ENCODE results near the gene TSPAN14. TPM values are rescaled to one million over a fixed set of nuclear protein-coding genes. Genes with fewer than 3 reads are reported as not detected.

TSPAN14 gene
- total RNA-seq, 3 donors from 2014 or later = 52.8 to 76.8 (median 74.8) TPM

DNA sequence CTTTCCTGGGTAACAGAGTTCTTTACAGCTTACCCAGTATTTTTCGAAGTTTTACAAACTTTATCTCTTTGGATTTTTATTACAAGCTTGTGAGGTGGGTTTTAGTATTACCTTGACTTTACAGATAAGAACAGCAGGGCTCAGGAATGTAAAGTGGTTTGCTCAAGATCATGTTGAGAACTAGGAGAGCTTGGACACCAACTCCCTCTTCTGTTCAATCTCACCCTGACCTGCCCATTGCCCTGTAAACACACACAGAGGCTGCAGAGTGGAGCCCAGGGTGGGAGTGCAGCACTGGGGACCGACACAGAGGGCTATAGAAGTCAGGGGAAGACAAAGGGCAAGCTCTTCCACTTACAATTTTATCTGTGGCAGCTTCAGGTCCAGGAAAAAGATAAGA, 4.6 kb upstream of the TSPAN14 start:
- no peak for DNase-seq (ENCODE audit: low spot score in 2 of 2)
- intact Hi-C loops (cut with DNase I; ENCODE audit: low total_unique reads) = no loop called here
- H3K27ac ChIP-seq = no peak overlapping the region

DNA sequence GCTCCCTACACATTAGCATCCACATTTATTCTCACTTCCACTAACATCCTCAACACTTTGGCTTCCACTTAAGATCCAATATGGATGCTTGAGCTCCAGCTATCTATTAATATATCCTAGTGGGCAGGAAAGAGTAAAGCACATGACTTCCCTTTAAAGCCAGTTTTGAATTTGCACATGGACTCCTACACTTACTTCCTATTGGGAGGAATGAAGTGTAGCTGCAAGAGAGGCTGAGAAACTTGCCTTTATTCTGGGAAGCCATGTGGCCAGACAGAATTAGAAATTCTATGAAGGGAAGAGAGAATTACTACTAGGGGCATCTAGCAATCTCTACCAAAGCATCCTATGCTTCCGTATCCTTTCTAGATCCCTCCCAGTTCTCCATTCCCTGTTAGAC, 3.0 kb upstream of the TSPAN14 start:
- Histone ChIP-seq H3K27ac (peak overlapping the region in 1 of 2 donors; percentile 66), H3K9me3 (no peaks in the 10 kb centered on the region), H3K27me3 (no peaks in the 10 kb centered on the region), H3K4me3 (no peak overlapping the region), H3K36me3 (no peaks in the 10 kb centered on the region), H3K4me1 (peaks cover 0 to 9% of the 10 kb centered on the region in 2 donors)
- intact Hi-C loops (cut with DNase I; ENCODE audit: low total_unique reads) = loop anchor here (5.0 kb wide), 1 partner anchor 44 kb away; the partner anchor contains the start of gene PRXL2A
- no peak for TF ChIP-seq POLR2A (IDR thresholded peaks at IDR 0.05)
- no peak for TF ChIP-seq POLR2AphosphoS5 (IDR thresholded peaks at IDR 0.05)
- TF ChIP-seq, protein P1, sequence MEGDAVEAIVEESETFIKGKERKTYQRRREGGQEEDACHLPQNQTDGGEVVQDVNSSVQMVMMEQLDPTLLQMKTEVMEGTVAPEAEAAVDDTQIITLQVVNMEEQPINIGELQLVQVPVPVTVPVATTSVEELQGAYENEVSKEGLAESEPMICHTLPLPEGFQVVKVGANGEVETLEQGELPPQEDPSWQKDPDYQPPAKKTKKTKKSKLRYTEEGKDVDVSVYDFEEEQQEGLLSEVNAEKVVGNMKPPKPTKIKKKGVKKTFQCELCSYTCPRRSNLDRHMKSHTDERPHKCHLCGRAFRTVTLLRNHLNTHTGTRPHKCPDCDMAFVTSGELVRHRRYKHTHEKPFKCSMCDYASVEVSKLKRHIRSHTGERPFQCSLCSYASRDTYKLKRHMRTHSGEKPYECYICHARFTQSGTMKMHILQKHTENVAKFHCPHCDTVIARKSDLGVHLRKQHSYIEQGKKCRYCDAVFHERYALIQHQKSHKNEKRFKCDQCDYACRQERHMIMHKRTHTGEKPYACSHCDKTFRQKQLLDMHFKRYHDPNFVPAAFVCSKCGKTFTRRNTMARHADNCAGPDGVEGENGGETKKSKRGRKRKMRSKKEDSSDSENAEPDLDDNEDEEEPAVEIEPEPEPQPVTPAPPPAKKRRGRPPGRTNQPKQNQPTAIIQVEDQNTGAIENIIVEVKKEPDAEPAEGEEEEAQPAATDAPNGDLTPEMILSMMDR (IDR thresholded peaks at IDR 0.05) = no peak
- DNase-seq (ENCODE audit: low spot score in 2 of 2) = no peak

More for the DNA sequence above, 4.6 kb upstream of the TSPAN14 start:
- Histone ChIP-seq H3K4me1 (peaks cover 0 to 4% of the 10 kb centered on the region in 2 donors), H3K4me3 (no peak overlapping the region), H3K36me3 (no peaks in the 10 kb centered on the region), H3K27me3 (no peaks in the 10 kb centered on the region), H3K9me3 (no peaks in the 10 kb centered on the region)
- no peak for TF ChIP-seq POLR2AphosphoS5 (IDR thresholded peaks at IDR 0.05)
- TF ChIP-seq, protein P1 (IDR thresholded peaks at IDR 0.05) = no peak
- TF ChIP-seq POLR2A (IDR thresholded peaks at IDR 0.05) = no peak

DNA sequence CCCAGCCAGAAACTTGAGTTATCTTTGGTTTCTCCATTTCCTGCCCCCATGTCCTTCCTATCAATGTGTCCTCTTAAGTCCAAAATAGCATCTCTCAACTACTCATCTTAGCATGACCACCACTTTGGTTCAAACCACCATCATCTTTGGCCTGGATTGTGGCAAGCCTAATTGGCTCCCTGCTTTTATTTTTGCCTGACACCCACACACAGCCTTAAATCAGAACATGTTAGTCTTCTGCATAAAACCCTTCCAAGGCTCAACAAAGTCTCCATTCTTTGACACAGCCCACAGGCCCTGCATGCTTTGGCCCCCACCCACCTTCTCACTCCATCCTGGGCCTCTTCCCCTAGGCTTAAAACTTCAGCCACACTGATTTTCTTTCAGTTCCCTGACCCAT, 2.0 kb upstream of the TSPAN14 start:
- H3K27ac ChIP-seq = peak overlapping the region; percentile 66 to 67
- no peaks in the 10 kb centered on the region for H3K27me3 ChIP-seq
- H3K36me3 ChIP-seq = no peaks in the 10 kb centered on the region
- intact Hi-C loops (cut with DNase I; ENCODE audit: low total_unique reads) = loop anchor here (5.0 kb wide), 1 partner anchor 45 kb away; the partner anchor contains the start of gene PRXL2A
- H3K9me3 ChIP-seq = no peaks in the 10 kb centered on the region
- H3K4me3 ChIP-seq = no peak overlapping the region
- no peak for DNase-seq (ENCODE audit: low spot score in 2 of 2)
- TF ChIP-seq POLR2A (IDR thresholded peaks at IDR 0.05) (no peak), POLR2AphosphoS5 (IDR thresholded peaks at IDR 0.05) (no peak)
- TF ChIP-seq, protein P1 (IDR thresholded peaks at IDR 0.05) = no peak
- H3K4me1 ChIP-seq = peaks cover 0 to 15% of the 10 kb centered on the region in 2 donors

DNA sequence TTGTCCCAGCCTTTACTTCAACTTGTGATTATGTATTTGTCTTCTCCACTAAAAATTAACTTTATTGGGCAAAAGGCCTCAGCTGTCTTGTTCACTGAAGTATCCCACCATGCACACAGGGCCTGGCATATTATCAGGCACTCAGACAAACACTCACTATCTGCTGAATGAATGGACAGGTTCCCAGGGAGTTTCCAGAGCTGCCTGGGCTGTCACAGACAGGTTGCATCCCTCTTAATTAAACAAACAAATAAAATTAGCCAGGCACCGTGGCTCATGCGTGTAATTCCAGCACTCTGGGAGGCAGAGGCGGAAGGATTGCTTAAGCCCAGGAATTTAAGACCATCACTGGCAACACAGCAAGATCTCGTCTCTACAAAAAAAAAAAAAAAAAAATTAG, 1.5 kb upstream of the TSPAN14 start:
- no peaks in the 10 kb centered on the region for H3K36me3 ChIP-seq
- no peak overlapping the region for H3K4me3 ChIP-seq
- intact Hi-C loops (cut with DNase I; ENCODE audit: low total_unique reads) = loop anchor here (5.0 kb wide), 1 partner anchor 45 kb away; the partner anchor contains the start of gene PRXL2A
- no peaks in the 10 kb centered on the region for H3K27me3 ChIP-seq
- H3K9me3 ChIP-seq = no peaks in the 10 kb centered on the region
- H3K27ac ChIP-seq = peak overlapping the region; percentile 66 to 67
- TF ChIP-seq POLR2A (IDR thresholded peaks at IDR 0.05) (no peak), POLR2AphosphoS5 (IDR thresholded peaks at IDR 0.05) (no peak)
- TF ChIP-seq, protein P1 (IDR thresholded peaks at IDR 0.05) = no peak
- no peak for DNase-seq (ENCODE audit: low spot score in 2 of 2)
- peaks cover 0 to 18% of the 10 kb centered on the region in 2 donors for H3K4me1 ChIP-seq

DNA sequence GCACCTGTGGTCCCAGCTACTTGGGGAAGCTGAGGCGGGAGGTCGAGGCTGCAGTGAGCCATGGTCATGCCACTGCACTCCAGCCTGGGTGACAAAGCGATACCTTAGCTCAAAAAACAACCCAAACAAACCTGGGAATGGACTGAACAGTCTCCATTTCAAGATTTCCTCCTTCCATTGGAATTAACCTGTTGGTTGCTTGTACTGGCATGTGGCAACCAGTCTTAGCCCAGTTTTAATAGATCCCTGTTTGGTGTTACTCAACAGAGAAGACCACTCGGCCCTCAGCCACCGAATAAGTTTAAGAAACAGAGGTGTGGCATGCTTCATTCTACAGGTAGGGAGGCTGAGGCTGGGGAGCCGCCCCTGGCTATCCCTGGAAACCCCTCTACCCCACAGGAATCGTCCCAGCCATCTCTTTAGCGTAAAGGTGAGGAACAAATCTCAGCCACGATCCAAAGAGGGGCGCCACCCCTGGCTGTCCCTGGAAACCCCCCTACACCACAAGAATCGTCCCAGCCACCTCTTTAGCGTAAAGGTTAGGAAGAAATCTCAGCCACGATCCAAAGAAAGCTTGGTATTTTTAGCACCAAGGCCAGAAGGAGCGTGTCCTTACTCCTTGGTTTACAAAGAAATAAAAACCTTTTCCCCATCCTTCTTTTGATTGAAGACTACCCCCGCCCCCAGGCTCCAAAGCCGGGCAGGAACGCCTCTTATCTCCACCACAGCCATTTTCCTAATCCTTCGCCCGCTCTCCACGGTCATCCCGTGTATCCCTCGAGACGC, 861 bp upstream of the TSPAN14 start:
- TF ChIP-seq, protein P1 (IDR thresholded peaks at IDR 0.05) = no peak
- TF ChIP-seq POLR2AphosphoS5 (IDR thresholded peaks at IDR 0.05) = peak in 1 of 3 donors; percentile 37
- no peak for DNase-seq (ENCODE audit: low spot score in 2 of 2)
- intact Hi-C loops (cut with DNase I; ENCODE audit: low total_unique reads) = loop anchor here (5.0 kb wide), 1 partner anchor 46 kb away; the partner anchor contains the start of gene PRXL2A
- Histone ChIP-seq H3K36me3 (no peaks in the 10 kb centered on the region), H3K4me3 (peak overlapping the region; percentile 28 to 91 (median 83)), H3K4me1 (peaks cover 1 to 24% of the 10 kb centered on the region in 2 donors), H3K9me3 (no peaks in the 10 kb centered on the region), H3K27ac (peak overlapping the region; percentile 90 to 98), H3K27me3 (no peaks in the 10 kb centered on the region)
